Stomach (tissue), 4 donors: ENCODE measurements around the gene PPP1R12B.
"Not testable (repeated sequence)": the region's sequence is repeated elsewhere in the genome, so short reads cannot be mapped to it uniquely, and the experiment has no call there.

Experiments
- CTCF ChIP-seq, 7 experiments: fragments of 450-650 bp in 4 of 7; fragments of 200-600 bp in 3 of 7; sonication (generic) in 3 of 7; IDR thresholded peaks; one replicate each; pipeline ENCODE4 v1.5.1; 2016 to 2019; ENCODE audit warnings: antibody characterized with exemption in 7 of 7, control low read depth in 2 of 7, mild to moderate bottlenecking in 1 of 7
- POLR2A ChIP-seq, 4 donors: fragments of 450-650 bp; IDR thresholded peaks; one replicate each; pipeline ENCODE4 v1.6.1; 2016; ENCODE audit warnings: antibody characterized with exemption in 4 of 4, control low read depth in 2 of 4, mild to moderate bottlenecking in 1 of 4, moderate library complexity in 1 of 4
- POLR2AphosphoS5 ChIP-seq, 3 donors: sonication (generic); formaldehyde crosslinking; IDR thresholded peaks; one replicate each; pipeline ENCODE4 v1.6.1; 2016; ENCODE audit warnings: antibody characterized with exemption in 3 of 3

- TF ChIP-seq POLR2A, CTCF, POLR2AphosphoS5 (IDR thresholded peaks at IDR 0.05): not testable (repeated sequence)
Observed at GRCh38 chr1:202557662-202558061, 209.2 kb downstream of the PPP1R12B start.
